GM12891 (cell line): Measurements from ENCODE around the gene PTPN3.
"Not testable (repeated sequence)": the region's sequence is repeated elsewhere in the genome, so short reads cannot be mapped to it uniquely, and the experiment has no call there.

Source experiments
- DNase-seq: peaks from one replicate; pipeline ENCODE4 v3.0.0; 2011; ENCODE audit warnings: low spot score; ENCODE audit not compliant: insufficient read length
- FAIRE-seq: peaks from 2 replicates; lab custom pipeline; 2011; peaks lifted over from hg19 to GRCh38; lab: Jason Lieb, UNC
- PAX5 ChIP-seq: IDR thresholded peaks from 2 replicates; pipeline ENCODE4 v1.6.1; 2011; ENCODE audit warnings: low read length, moderate library complexity, mild to moderate bottlenecking; ENCODE audit not compliant: insufficient read depth, severe bottlenecking
- POLR2A ChIP-seq: IDR thresholded peaks from 2 replicates; pipeline ENCODE4 v1.6.1; 2011; ENCODE audit warnings: low read depth, low read length, control low read depth
- POLR2AphosphoS5 ChIP-seq: IDR thresholded peaks from 2 replicates; pipeline ENCODE4 v1.6.1; 2011; ENCODE audit warnings: low read depth, low read length, control low read depth
- POU2F2 ChIP-seq: IDR thresholded peaks from 2 replicates; pipeline ENCODE4 v1.6.1; 2011; ENCODE audit warnings: low read depth, mild to moderate bottlenecking, control low read depth, low read length, moderate library complexity
- SPI1 ChIP-seq: IDR thresholded peaks from 2 replicates; pipeline ENCODE4 v1.6.1; 2011; ENCODE audit warnings: low read depth, low read length, control low read depth
- TAF1 ChIP-seq: IDR thresholded peaks from 2 replicates; pipeline ENCODE4 v1.6.1; 2011; ENCODE audit warnings: low read depth, low read length, control low read depth

PTPN3 gene

DNA sequence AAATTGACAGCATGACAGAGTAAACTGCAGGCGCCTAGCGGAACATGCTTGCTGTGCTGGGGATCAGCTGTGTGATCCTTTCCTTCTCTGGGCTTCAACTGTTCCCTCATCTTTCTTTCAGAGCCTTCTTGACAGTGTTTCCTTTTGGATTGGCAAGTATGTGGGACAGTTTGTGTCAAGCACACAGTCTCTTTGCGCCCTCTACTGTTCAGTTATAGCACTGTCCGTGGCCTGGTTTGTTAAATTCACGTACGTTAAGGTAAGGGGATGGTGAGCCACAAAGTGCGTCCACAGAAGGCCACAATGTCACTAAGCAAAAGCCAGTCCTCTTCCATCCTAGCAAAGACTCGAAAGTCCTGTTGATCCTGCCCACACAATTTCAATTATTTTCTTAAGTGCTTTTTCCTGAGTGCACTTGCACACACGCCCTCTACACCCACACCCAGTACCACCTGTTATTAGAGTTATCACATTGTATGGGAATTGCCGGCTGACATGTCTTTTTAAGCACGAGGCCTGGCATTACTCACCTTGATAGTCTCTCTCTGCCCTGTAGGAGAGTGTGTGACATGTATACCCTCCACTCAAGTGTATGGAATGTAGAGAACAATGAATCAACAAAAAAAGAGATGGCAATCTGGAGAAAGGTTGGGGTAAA is 22.5 kb upstream of the PTPN3 start:
- peak; percentile 90 for FAIRE-seq

DNA sequence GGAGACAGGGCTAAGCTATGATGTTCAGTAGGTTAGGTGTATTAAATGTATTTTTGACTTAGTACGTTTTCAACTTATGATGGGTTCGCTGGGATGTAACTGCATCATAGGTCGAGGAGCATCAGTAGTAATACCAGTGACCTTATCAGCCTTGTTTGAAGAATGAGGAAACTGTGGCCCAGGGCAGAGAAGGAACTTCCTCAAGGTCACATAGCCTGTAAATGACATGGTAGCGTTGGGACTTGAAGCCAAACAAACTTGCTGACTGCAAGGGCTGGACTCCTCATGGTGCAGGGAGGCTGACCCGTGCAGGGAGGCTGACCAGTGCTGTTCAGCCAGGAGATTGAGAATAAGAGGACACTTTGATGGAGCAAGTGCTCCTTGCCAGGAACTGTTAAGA is 21.3 kb upstream of the PTPN3 start:
- FAIRE-seq: no peak
- no peak for DNase-seq

More for the DNA sequence above, 22.5 kb upstream of the PTPN3 start:
- TF ChIP-seq POLR2A (no peak), SPI1 (no peak), POLR2AphosphoS5 (no peak), PAX5 (no peak), TAF1 (no peak), POU2F2 (no peak)
- no peak for DNase-seq

DNA sequence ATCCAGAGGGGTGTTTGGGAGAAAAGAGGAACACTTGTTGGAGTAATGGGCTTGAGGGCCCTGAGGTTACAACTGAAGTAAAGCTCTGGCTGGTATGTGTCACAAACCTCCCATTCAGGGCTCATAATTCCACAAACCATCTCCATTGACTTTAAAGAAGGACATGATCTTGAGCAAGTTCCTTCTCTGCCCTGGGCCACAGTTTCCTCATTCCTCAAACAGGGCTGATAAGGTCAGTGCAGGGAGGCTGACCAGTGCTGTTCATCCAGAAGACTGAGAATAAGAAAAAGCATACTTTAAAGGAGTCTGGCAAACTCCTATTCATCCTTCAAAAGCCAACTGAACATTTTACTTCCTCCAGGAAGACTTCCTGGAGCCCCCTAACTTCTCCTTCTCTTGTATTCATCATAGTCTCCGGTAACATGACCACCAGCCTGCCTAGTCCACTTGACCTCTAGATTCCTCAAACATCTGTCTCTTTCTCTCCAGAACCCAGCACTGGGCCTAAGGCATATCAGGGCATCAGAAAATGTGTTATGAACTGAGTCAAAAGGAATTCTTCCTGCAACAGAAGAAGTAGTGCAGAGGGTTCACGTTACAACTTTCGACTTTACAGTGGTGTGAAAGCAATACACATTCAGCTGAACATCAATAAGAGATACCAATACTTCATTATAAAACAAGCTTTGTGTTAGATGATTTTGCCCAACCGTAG is 20.7 kb upstream of the PTPN3 start:
- no peak for FAIRE-seq
- no peak for TF ChIP-seq SPI1
- no peak for TF ChIP-seq TAF1
- no peak for TF ChIP-seq PAX5
- TF ChIP-seq POU2F2: no peak
- no peak for TF ChIP-seq POLR2AphosphoS5
- TF ChIP-seq POLR2A: no peak
- no peak for DNase-seq

More for the DNA sequence above, 21.3 kb upstream of the PTPN3 start:
- TF ChIP-seq SPI1: no peak
- no peak for TF ChIP-seq PAX5
- no peak for TF ChIP-seq POLR2AphosphoS5
- TF ChIP-seq POU2F2: no peak
- TF ChIP-seq POLR2A: no peak
- TF ChIP-seq TAF1: no peak

DNA sequence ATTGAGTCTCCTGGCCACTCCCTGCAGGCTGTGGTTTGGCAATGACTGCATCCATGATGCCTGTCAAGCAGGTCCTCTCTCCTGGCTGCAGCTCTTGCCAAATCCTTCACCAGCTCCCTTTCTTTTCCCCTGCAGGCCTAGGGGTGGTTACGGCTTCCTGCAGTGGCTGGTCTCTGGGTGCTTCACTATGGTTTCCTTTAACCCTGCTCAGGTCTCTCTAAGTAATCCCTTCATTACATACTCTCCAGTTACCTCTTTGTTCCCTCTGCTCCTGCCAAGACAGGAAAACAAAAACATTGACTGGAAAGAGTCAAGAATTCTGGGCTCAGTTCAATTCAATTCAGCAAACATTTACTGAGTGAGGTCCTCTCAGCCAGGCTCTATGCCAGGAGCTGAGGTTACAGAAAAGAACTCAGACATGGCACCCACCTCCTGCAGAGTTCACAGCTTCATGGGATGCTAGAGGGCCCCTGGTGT is 19.8 kb upstream of the PTPN3 start:
- TF ChIP-seq POLR2AphosphoS5 (no peak), TAF1 (no peak), PAX5 (no peak), POLR2A (no peak), SPI1 (no peak)
- DNase-seq (no peak), FAIRE-seq (no peak)

DNA sequence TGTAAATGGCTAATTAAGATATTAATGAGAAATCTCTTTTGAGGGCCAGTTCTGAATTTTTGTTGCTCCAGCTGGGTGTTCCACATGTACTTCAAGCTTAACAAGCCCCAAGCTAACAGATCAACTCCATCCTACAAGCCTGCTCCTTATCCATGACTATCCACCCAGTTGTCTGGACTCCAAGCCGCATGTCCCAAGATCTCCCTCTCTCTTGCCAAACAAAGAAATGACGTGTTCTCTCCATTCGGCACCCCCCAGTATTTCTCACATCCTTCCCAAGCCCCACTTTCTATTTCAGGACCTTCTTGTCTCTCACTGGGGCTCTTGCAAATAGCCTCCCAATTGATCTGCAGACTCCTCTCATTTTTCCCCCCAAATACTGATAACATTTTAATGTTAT is 15.8 kb upstream of the PTPN3 start:
- TF ChIP-seq SPI1: no peak
- no peak for TF ChIP-seq POLR2A
- TF ChIP-seq POU2F2: no peak
- no peak for TF ChIP-seq PAX5
- TF ChIP-seq POLR2AphosphoS5: no peak
- no peak for TF ChIP-seq TAF1
- no peak for FAIRE-seq
- DNase-seq: no peak

DNA sequence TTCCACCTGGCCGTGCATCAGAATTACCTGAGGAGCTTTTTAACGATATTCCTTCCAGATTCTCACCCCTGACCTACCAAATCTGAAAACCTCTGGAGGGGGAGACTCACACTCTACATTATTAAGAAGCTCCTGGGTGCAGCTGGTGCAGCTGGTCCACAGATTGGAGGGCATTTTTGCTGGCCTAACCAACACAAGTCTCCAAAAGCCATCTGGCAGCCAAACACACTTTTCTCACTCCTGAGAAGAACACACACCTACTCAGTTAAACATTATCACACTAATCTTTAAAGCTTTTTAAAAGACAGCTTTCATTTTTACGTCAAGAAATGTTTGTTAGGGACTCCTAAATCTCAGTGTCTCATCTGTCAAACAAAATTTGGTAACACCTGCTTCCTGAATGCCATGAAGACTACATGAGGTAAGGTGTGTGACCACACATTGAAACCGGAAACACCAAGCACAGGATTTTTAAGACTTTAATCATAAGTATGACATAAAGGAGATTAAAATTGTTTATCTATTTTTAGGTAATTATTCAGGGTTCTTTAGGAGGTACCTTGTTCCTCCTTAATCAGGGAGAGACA is 14.2 kb upstream of the PTPN3 start:
- DNase-seq: no peak
- FAIRE-seq: no peak
- no peak for TF ChIP-seq POLR2AphosphoS5

DNA sequence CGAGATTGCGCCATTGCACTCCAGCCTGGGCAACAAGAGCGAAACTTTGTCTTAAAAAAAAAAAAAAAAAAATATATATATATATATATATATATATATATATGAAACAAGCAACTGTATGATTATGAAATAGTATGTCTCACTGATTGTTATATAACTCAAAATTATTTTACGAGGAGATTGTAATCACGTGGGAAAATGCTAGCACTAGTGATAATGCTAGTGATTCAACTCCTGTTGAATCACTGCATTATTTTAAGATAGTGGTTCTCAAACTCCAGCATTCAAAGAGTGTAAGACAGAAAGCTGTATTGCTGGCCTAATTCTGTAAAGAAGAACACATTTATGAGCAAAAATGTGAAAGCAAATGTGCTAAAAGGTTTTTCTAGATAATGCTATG is 12.4 kb upstream of the PTPN3 start:
- DNase-seq (no peak), FAIRE-seq (no peak)
- TF ChIP-seq TAF1 (no peak), PAX5 (no peak), SPI1 (no peak), POU2F2 (no peak), POLR2AphosphoS5 (no peak), POLR2A (no peak)

DNA sequence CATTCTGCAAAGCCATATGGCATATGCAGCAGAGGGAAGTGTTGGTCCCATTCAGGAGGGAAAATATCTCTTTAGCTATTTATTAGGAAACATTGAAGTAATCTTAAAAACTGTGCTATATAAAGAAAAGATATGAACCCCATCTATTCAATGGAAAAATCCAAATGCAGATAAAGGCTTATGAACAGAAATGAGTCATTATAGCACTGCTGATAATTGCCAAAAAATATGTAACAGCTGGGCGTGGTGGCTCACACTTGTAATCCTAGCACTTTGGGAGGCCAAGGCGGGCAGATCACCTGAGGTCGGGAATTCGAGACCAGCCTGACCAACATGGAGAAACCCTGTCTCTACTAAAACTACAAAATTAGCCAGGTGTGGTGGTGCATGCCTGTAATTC is 11.9 kb upstream of the PTPN3 start:
- not testable (repeated sequence) for FAIRE-seq, DNase-seq

DNA sequence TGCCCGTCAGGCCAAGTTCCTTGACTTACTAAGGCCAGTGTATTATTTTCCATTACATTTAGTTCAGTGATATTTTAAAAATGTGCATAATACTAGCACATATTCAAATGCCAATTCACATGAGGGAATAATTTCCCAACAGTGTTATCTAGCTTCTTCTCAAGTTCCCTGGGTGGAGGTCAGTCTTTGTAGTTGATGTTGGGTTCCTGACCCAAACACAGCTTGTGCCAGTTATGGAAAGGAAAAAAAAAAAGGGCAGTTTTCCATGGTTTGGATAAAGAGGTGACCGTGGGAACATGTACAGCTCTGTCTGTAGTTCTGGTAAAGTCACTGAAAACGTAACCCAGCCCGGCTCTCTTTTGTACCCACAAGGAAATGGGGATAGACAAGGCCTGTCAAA is 11.5 kb upstream of the PTPN3 start:
- DNase-seq (no peak), FAIRE-seq (no peak)
- TF ChIP-seq PAX5: no peak
- no peak for TF ChIP-seq TAF1
- no peak for TF ChIP-seq POLR2AphosphoS5
- no peak for TF ChIP-seq SPI1
- TF ChIP-seq POLR2A: no peak
- TF ChIP-seq POU2F2: no peak

DNA sequence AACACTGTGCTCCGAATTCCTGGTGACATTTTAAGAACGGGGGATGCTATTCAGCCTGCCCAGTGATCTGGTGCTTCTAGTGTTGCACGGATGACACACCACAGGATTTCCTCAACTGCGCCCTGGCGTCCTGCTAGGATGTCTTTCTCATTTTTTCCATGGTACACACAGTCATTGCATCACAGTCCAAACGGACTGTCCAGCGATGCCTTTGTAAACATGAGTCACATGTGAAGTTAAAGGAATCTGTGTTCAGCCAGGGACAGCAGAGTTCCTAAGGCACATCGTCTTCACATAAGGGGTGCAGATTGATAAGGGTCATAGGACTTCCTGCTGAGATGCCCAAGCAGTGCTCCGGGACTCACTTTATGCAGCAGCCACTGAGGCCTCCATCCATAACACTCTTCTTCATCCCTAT is 9.3 kb upstream of the PTPN3 start:
- no peak for TF ChIP-seq POLR2A
- TF ChIP-seq PAX5: no peak
- no peak for TF ChIP-seq TAF1
- TF ChIP-seq SPI1: no peak
- no peak for TF ChIP-seq POU2F2
- no peak for TF ChIP-seq POLR2AphosphoS5
- no peak for FAIRE-seq
- DNase-seq: no peak
